Measurements from ENCODE around the gene TRIM52.
"Not testable (repeated sequence)": the region's sequence is repeated elsewhere in the genome, so short reads cannot be mapped to it uniquely, and the experiment has no call there.

The TRIM52 gene

GRCh38 chr5:181215997-181216989 lies 44.6 kb downstream of the TRIM52 start:
- no peak for DNase-seq (ENCODE audit: low read depth in 2 of 2)

DNA sequence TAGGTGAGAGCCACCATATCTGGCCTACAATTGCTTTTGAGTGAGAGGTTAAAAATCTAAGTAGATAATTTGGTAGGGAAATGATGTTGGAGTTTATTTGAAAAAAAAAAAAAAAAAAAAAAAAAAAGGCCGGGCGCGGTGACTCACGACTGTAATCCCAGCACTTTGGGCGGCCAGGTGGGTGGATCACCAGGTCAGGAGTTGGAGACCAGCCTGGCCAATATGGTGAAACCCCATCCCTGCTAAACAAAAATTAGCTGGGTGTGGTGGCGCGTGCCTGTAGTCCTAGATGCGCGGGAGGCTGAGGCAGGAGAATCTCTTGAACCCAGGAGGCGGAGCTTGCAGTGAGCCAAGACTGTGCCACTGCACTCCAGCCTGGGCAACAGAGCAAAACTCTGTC lies 46.7 kb downstream of the TRIM52 start:
- DNase-seq (ENCODE audit: low read depth in 2 of 2), result not testable (repeated sequence)

- no peak for DNase-seq (ENCODE audit: low read depth in 2 of 2)
Observed at GRCh38 chr5:181212934-181213333, 48.0 kb downstream of the TRIM52 start.

DNA sequence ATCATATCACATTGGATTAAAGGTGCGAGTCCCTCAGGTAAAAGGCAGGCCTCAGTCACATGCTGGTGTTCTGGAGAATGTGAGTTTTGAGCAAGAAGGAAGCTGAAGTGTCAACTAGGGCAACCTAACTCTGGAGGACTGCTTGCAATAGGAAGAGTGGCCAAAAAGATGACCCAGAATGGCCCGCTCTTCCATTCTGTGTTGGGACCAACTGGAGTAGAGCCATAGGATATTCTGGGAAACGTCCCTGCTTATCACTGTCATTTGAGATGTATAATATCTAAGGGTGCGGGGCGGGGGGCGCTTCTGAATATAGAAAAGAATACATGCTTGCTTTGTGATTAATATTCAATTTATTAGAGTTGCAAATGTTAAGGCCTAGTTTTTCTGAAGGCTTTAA lies 48.9 kb downstream of the TRIM52 start:
- DNase-seq (ENCODE audit: low read depth in 2 of 2), result no peak

DNA sequence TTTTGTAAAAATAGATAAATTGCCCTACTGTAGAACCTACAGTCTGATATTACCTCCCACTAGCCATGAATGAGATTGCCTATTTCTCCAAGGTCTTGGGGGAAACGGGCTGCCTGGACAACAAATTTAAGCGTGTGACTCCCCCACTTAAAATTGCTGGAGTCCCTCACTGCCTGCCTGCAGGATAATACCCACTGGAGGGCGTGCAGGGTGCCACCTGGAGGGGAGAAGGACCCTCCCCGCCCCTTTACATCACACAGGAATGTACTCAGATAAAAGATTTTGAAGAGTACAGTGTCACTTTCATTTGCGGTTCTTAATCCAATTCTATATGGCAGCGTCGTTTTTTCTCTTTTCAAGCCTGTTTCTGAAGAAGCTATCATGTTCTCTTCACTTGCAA lies 49.7 kb downstream of the TRIM52 start:
- no peak for DNase-seq (ENCODE audit: low read depth in 2 of 2)

DNA sequence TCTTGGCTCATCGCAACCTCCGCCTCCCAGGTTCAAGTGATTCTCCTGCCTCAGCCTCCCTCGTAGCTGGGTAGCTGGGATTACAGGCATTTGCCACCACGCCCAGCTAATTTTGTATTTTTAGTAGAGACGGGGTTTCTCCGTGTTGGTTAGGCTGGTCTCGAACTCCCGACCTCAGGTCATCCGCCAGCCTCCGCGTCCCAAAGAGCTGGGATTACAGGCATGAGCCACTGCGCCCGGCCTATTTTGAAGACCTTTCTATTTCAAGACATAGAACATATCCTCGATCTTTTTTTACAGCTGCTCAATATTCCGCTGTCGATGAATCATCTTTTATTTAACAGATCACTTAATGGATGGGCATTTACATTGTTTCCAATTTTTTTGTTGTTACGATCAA lies 50.2 kb downstream of the TRIM52 start:
- not testable (repeated sequence) for DNase-seq (ENCODE audit: low read depth in 2 of 2)

- DNase-seq (ENCODE audit: low read depth in 2 of 2), result not testable (repeated sequence)
Observed at GRCh38 chr5:181210148-181210547, 50.8 kb downstream of the TRIM52 start.

GRCh38 chr5:181209006-181209405 lies 51.9 kb downstream of the TRIM52 start:
- not testable (repeated sequence) for DNase-seq (ENCODE audit: low read depth in 2 of 2)

DNA sequence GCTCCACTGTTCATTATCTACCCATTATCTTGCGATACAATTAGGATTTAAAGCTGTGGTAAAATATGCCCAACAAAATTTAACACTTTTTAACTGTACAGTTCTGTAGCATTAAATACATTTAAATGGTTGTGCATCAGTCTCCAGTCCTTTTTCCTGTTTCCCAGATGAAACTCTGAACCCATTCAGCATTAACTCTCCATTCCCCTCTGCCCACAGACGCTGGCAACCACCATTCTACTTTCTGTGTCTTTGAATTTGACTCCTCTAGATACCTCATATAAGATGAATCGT lies 53.0 kb downstream of the TRIM52 start:
- DNase-seq (ENCODE audit: low read depth in 2 of 2), result no peak

DNA sequence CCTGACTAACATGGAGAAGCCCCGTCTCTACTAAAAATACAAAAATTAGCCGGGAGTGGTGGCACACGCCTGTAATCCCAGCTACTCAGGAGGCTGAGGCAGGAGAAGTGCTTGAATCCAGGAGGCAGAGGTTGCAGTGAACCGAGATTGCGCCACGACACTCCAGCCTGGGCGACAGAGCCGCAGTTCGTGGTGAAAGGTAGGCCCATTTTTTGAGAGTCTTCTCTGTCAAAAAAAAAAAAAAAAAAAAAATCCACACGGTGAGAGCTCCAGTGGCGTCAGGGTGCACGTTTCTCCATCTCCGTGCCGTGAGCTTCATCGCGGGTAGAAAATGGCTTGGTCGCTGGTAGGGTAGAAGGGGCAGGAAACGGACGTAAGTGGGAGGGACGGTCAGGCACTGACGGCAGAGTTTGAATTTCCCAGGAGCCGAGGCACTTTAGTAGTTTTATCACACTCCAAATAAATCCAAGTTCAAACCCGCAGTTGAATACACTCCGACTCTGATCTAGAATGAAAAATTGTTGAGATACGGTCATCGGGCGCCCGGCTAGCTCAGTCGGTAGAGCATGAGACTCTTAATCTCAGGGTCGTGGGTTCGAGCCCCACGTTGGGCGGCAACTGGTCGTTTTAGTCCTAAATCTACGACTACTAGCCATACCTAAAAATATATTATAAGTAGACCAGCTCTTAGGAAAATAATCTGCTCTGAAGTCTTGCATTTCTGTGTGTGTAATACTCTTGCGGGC lies 53.6 kb downstream of the TRIM52 start:
- DNase-seq (ENCODE audit: low read depth in 2 of 2), result peak; percentile 67 to 79

- DNase-seq (ENCODE audit: low read depth in 2 of 2), result peak in 1 of 2 donors; percentile 29
Observed at GRCh38 chr5:181205761-181206649, 54.9 kb downstream of the TRIM52 start.
